Liver (tissue), 9 donors: ENCODE results near the gene ST7. TPM values are rescaled to one million over a fixed set of nuclear protein-coding genes. Genes with fewer than 3 reads are reported as not detected.

ENCODE experiments used
- DNase-seq: peaks from one replicate; pipeline ENCODE4 v3.0.0-alpha.2; 2017; ENCODE audit warnings: low spot score
- H3K27ac ChIP-seq, 2 donors: one replicate each; pipeline ENCODE4 v1.7.0; 2013; ENCODE audit warnings: inconsistent platforms in 2 of 2, low read length in 2 of 2, control low read depth in 1 of 2, low read depth in 1 of 2, mild to moderate bottlenecking in 1 of 2
- H3K27me3 ChIP-seq, 4 donors: one replicate each; pipeline versions ENCODE4 v1.6.1 to v1.7.0; 2013; ENCODE audit warnings: low read length in 3 of 4, inconsistent platforms in 1 of 4, mild to moderate bottlenecking in 1 of 4, moderate library complexity in 1 of 4; ENCODE audit not compliant: control insufficient read depth in 4 of 4, insufficient read depth in 4 of 4
- H3K36me3 ChIP-seq, 4 donors: one replicate each; pipeline versions ENCODE4 v1.6.1 to v1.7.0; 2013; ENCODE audit warnings: low read length in 3 of 4, mild to moderate bottlenecking in 3 of 4, low read depth in 1 of 4, moderate library complexity in 1 of 4; ENCODE audit not compliant: control insufficient read depth in 4 of 4, insufficient read depth in 3 of 4
- H3K4me1 ChIP-seq, 4 donors: one replicate each; pipeline versions ENCODE4 v1.6.1 to v1.7.0; 2013; ENCODE audit warnings: low read length in 3 of 4, mild to moderate bottlenecking in 3 of 4, moderate library complexity in 1 of 4; ENCODE audit not compliant: control insufficient read depth in 4 of 4, insufficient read depth in 4 of 4
- H3K4me3 ChIP-seq, 3 donors: one replicate each; pipeline versions ENCODE4 v1.6.1 to v1.7.0; 2013; ENCODE audit warnings: low read length in 3 of 3, control low read depth in 1 of 3, low read depth in 1 of 3, mild to moderate bottlenecking in 1 of 3
- H3K9ac ChIP-seq, 2 donors: one replicate each; pipeline ENCODE4 v1.7.0; 2013; ENCODE audit warnings: low read length in 2 of 2, mild to moderate bottlenecking in 2 of 2, moderate library complexity in 2 of 2, control low read depth in 1 of 2, low read depth in 1 of 2
- H3K9me3 ChIP-seq, 4 donors: one replicate each; pipeline versions ENCODE4 v1.6.1 to v1.7.0; 2013; ENCODE audit warnings: low read length in 3 of 4; ENCODE audit not compliant: control insufficient read depth in 4 of 4
- EGR1 ChIP-seq, 2 donors: IDR thresholded peaks; 2 replicates each; pipeline ENCODE4 v1.6.1; 2016 to 2018; ENCODE audit warnings: antibody characterized with exemption in 2 of 2, low read depth in 2 of 2
- FOXA1 ChIP-seq: IDR thresholded peaks from 2 replicates; pipeline ENCODE4 v1.6.1; 2016; ENCODE audit warnings: antibody characterized with exemption
- FOXA2 ChIP-seq: IDR thresholded peaks from 2 replicates; pipeline ENCODE4 v1.6.1; 2016; ENCODE audit warnings: antibody characterized with exemption
- HNF4A ChIP-seq, 2 donors: conservative IDR thresholded peaks; 2 replicates each; pipeline ENCODE4 v1.6.1; 2016; ENCODE audit warnings: antibody characterized with exemption in 2 of 2, mild to moderate bottlenecking in 2 of 2
- HNF4G ChIP-seq: IDR thresholded peaks from 2 replicates; pipeline ENCODE4 v1.6.1; 2016; ENCODE audit warnings: antibody characterized with exemption
- JUND ChIP-seq, 2 donors: IDR thresholded peaks; 2 replicates each; pipeline ENCODE4 v1.6.1; 2016; ENCODE audit warnings: antibody characterized with exemption in 2 of 2
- NR2F2 ChIP-seq: IDR thresholded peaks from 2 replicates; pipeline ENCODE4 v1.6.1; 2016; ENCODE audit warnings: antibody characterized with exemption
- RAD21 ChIP-seq, 2 donors: IDR thresholded peaks; 2 replicates each; pipeline ENCODE4 v1.6.1; 2016; ENCODE audit warnings: antibody characterized with exemption in 2 of 2, mild to moderate bottlenecking in 2 of 2
- RXRA ChIP-seq, 2 donors: IDR thresholded peaks; 2 replicates each; pipeline ENCODE4 v1.6.1; 2017 to 2018; ENCODE audit warnings: antibody characterized with exemption in 2 of 2, mild to moderate bottlenecking in 1 of 2
- SP1 ChIP-seq: IDR thresholded peaks from 2 replicates; pipeline ENCODE4 v1.6.1; 2018; ENCODE audit warnings: antibody characterized with exemption, mild to moderate bottlenecking
- TAF1 ChIP-seq: conservative IDR thresholded peaks from 2 replicates; pipeline ENCODE4 v1.6.1; 2016; ENCODE audit warnings: antibody characterized with exemption, mild to moderate bottlenecking
- YY1 ChIP-seq: IDR thresholded peaks from 2 replicates; pipeline ENCODE4 v1.6.1; 2016; ENCODE audit warnings: antibody characterized with exemption, mild to moderate bottlenecking
- WGBS: extraction: QIAGEN DNeasy Blood & Tissue Kit; methylation state at CpG from one replicate; pipeline ENCODE4 v1.1.7; 2013; 5-methylcytosine and 5-hydroxymethylcytosine counted together
- polyA plus RNA-seq, 2 donors: library from polyadenylated mRNA; stranded (reverse) in 1 of 2; unstranded in 1 of 2; fragments of 200-250 nt in 1 of 2; fragments of >200 nt in 1 of 2; fragmentation: Nextera tagmentation in 1 of 2; extraction: Ambion mirVana in 1 of 2; gene quantifications; one replicate each; pipeline versions ENCODE4 v1.2.1 to v1.2.3, GENCODE V29; 2013 to 2015
- total RNA-seq, 2 donors: library from RNA; depleted of rRNA; stranded (reverse); fragments of >200 nt; gene quantifications; one replicate each; pipeline ENCODE4 v1.2.3, GENCODE V29; 2014
- TF ChIP-seq, protein P1 (sequence below): IDR thresholded peaks from 2 replicates; pipeline ENCODE4 v1.6.1; 2016; ENCODE audit warnings: antibody characterized with exemption, mild to moderate bottlenecking
- TF ChIP-seq, protein P2 (sequence below): IDR thresholded peaks from 2 replicates; pipeline ENCODE4 v1.6.1; 2016; ENCODE audit warnings: antibody characterized with exemption
- TF ChIP-seq, protein P3 (sequence below): IDR thresholded peaks from 2 replicates; pipeline ENCODE4 v1.6.1; 2016; ENCODE audit warnings: antibody characterized with exemption
- TF ChIP-seq, protein P4 (sequence below): fragments of 150-350 bp; IDR thresholded peaks from 2 replicates; pipeline ENCODE4 v1.5.1; 2017; ENCODE audit warnings: improper control_type of control experiment, low read depth, low read length; ENCODE audit not compliant: missing input control
- TF ChIP-seq, protein P5 (sequence below): IDR thresholded peaks from 2 replicates; pipeline ENCODE4 v1.6.1; 2016; ENCODE audit warnings: antibody characterized with exemption
- donor health status: healthy.
- donor health status: healthy.
- donor health status: healthy.
- donor health status: healthy.
- donor health status: healthy.

ST7 gene
- total and polyA plus RNA-seq, 4 donors = 13.5 to 30.7 (median 22.6) TPM

DNA sequence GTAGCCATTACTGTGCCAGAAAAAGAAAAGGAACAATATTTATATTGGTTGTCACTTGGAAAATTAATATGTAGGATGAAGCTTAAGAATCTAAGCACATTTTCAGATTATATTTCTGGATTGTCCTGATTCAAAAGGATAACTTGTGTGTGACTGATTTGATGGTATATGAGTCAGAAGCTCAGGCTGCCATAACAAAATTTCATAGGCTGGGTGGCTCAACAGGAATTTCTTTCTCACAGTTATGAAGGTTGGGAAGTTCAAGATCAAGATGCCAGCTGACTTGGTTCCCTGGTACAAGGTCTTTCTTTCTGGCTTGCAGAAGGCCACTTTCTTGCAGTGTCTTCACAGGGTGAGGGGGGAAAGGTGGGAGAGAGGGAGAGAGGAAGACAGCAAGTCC, 108.5 kb downstream of the ST7 start:
- H3K4me3 ChIP-seq = no peak overlapping the region
- TF ChIP-seq SP1 (no peak), HNF4A (conservative IDR thresholded peaks at IDR 0.05) (no peak)
- H3K27ac ChIP-seq = no peak overlapping the region
- H3K27me3 ChIP-seq = no peaks in the 10 kb centered on the region
- H3K4me1 ChIP-seq = no peaks in the 10 kb centered on the region
- no peak overlapping the region for H3K9ac ChIP-seq
- H3K9me3 ChIP-seq = no peaks in the 10 kb centered on the region
- no peaks in the 10 kb centered on the region for H3K36me3 ChIP-seq
- DNase-seq = no peak

DNA sequence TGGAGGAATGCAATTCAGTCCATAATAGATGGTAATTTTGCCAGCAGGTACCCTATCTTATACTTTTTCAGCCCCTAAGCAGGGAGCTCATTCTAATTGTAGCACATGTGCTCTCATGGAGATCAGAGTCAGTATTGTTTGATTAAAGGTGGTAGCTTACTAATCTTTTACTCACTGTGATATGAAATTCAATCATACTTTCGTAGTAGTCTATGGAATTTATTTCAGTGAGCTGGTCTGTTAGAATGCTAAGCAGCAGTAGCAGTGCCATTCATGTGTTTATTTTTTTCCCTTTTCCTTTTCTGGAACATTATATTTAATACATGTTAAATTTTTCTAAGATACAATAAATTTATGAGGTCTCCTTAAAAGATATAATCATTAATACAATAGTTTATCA, 109.0 kb downstream of the ST7 start:
- Histone ChIP-seq H3K27me3 (no peaks in the 10 kb centered on the region), H3K36me3 (no peaks in the 10 kb centered on the region), H3K4me1 (no peaks in the 10 kb centered on the region), H3K27ac (no peak overlapping the region), H3K4me3 (no peak overlapping the region), H3K9me3 (no peaks in the 10 kb centered on the region), H3K9ac (no peak overlapping the region)
- WGBS = 96% methylated on average over 1 of the region's 1 CpG
- no peak for TF ChIP-seq JUND (IDR thresholded peaks at IDR 0.05)
- no peak for TF ChIP-seq SP1
- no peak for TF ChIP-seq YY1
- TF ChIP-seq FOXA2 = no peak
- no peak for TF ChIP-seq HNF4G
- TF ChIP-seq, protein P1, sequence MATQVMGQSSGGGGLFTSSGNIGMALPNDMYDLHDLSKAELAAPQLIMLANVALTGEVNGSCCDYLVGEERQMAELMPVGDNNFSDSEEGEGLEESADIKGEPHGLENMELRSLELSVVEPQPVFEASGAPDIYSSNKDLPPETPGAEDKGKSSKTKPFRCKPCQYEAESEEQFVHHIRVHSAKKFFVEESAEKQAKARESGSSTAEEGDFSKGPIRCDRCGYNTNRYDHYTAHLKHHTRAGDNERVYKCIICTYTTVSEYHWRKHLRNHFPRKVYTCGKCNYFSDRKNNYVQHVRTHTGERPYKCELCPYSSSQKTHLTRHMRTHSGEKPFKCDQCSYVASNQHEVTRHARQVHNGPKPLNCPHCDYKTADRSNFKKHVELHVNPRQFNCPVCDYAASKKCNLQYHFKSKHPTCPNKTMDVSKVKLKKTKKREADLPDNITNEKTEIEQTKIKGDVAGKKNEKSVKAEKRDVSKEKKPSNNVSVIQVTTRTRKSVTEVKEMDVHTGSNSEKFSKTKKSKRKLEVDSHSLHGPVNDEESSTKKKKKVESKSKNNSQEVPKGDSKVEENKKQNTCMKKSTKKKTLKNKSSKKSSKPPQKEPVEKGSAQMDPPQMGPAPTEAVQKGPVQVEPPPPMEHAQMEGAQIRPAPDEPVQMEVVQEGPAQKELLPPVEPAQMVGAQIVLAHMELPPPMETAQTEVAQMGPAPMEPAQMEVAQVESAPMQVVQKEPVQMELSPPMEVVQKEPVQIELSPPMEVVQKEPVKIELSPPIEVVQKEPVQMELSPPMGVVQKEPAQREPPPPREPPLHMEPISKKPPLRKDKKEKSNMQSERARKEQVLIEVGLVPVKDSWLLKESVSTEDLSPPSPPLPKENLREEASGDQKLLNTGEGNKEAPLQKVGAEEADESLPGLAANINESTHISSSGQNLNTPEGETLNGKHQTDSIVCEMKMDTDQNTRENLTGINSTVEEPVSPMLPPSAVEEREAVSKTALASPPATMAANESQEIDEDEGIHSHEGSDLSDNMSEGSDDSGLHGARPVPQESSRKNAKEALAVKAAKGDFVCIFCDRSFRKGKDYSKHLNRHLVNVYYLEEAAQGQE = no peak
- no peak for TF ChIP-seq NR2F2
- TF ChIP-seq RAD21 (IDR thresholded peaks at IDR 0.05) = no peak
- no peak for TF ChIP-seq EGR1 (IDR thresholded peaks at IDR 0.05; ENCODE audit: low read depth in 2 of 2)
- TF ChIP-seq RXRA (IDR thresholded peaks at IDR 0.05) = no peak
- TF ChIP-seq, protein P2, sequence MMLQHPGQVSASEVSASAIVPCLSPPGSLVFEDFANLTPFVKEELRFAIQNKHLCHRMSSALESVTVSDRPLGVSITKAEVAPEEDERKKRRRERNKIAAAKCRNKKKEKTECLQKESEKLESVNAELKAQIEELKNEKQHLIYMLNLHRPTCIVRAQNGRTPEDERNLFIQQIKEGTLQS = no peak
- no peak for TF ChIP-seq FOXA1
- TF ChIP-seq TAF1 = no peak
- TF ChIP-seq, protein P3, sequence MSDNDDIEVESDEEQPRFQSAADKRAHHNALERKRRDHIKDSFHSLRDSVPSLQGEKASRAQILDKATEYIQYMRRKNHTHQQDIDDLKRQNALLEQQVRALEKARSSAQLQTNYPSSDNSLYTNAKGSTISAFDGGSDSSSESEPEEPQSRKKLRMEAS = no peak
- no peak for DNase-seq

DNA sequence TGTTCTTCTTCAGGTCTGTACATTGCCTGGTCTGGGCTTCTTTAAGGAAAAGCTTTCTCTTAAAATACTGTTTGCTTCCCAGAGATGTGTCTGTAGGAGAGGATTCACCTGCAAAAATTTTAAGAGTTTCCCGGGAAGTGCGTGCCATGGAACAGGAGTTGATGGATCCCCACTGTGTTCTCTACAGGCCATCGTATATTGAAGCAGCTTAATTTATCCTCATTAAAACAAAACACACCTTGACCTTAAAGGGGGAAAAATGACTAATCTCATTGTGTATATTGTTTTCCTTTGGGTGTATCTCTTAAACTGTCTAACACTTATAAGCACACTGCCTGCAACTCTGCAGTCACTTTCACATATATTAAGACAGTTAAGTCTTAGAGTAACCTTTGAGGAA, 111.4 kb downstream of the ST7 start:
- H3K36me3 ChIP-seq = no peaks in the 10 kb centered on the region
- no peak overlapping the region for H3K4me3 ChIP-seq
- H3K4me1 ChIP-seq = peaks cover 0 to 11% (median 2%) of the 10 kb centered on the region in 4 donors
- no peak overlapping the region for H3K9ac ChIP-seq
- H3K27ac ChIP-seq = no peak overlapping the region
- TF ChIP-seq, protein P4, sequence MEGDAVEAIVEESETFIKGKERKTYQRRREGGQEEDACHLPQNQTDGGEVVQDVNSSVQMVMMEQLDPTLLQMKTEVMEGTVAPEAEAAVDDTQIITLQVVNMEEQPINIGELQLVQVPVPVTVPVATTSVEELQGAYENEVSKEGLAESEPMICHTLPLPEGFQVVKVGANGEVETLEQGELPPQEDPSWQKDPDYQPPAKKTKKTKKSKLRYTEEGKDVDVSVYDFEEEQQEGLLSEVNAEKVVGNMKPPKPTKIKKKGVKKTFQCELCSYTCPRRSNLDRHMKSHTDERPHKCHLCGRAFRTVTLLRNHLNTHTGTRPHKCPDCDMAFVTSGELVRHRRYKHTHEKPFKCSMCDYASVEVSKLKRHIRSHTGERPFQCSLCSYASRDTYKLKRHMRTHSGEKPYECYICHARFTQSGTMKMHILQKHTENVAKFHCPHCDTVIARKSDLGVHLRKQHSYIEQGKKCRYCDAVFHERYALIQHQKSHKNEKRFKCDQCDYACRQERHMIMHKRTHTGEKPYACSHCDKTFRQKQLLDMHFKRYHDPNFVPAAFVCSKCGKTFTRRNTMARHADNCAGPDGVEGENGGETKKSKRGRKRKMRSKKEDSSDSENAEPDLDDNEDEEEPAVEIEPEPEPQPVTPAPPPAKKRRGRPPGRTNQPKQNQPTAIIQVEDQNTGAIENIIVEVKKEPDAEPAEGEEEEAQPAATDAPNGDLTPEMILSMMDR = no peak
- TF ChIP-seq RAD21 (IDR thresholded peaks at IDR 0.05) = no peak
- no peak for TF ChIP-seq YY1
- no peak for TF ChIP-seq TAF1
- TF ChIP-seq, protein P2 = no peak
- no peak for TF ChIP-seq FOXA2
- TF ChIP-seq HNF4A (conservative IDR thresholded peaks at IDR 0.05) = no peak
- TF ChIP-seq JUND (IDR thresholded peaks at IDR 0.05) = no peak
- TF ChIP-seq, protein P3 = no peak
- TF ChIP-seq, protein P5, sequence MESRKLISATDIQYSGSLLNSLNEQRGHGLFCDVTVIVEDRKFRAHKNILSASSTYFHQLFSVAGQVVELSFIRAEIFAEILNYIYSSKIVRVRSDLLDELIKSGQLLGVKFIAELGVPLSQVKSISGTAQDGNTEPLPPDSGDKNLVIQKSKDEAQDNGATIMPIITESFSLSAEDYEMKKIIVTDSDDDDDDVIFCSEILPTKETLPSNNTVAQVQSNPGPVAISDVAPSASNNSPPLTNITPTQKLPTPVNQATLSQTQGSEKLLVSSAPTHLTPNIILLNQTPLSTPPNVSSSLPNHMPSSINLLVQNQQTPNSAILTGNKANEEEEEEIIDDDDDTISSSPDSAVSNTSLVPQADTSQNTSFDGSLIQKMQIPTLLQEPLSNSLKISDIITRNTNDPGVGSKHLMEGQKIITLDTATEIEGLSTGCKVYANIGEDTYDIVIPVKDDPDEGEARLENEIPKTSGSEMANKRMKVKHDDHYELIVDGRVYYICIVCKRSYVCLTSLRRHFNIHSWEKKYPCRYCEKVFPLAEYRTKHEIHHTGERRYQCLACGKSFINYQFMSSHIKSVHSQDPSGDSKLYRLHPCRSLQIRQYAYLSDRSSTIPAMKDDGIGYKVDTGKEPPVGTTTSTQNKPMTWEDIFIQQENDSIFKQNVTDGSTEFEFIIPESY = no peak
- TF ChIP-seq NR2F2 = no peak
- H3K9me3 ChIP-seq = no peaks in the 10 kb centered on the region
- H3K27me3 ChIP-seq = no peaks in the 10 kb centered on the region
- no peak for DNase-seq
- 98% methylated on average over 3 of the region's 3 CpGs for WGBS
